HFFc6 (cell line): ENCODE data around the gene SRSF9. TPM values are rescaled to one million over a fixed set of nuclear protein-coding genes. Genes with fewer than 3 reads are reported as not detected.

ENCODE experiments used
- DNase-seq: peaks from one replicate; pipeline ENCODE4 v3.0.0-alpha.2; 2018
- H3K27ac Mint-ChIP-seq: 2 replicates; pipeline ENCODE4 v1.8.0; 2020; ENCODE audit warnings: mild to moderate bottlenecking, mixed read lengths
- H3K27me3 Mint-ChIP-seq: 2 replicates; pipeline ENCODE4 v1.8.0; 2021; ENCODE audit warnings: mild to moderate bottlenecking, moderate library complexity, mixed read lengths; ENCODE audit not compliant: insufficient read depth
- H3K36me3 Mint-ChIP-seq: 2 replicates; pipeline ENCODE4 v1.8.0; 2021; ENCODE audit warnings: low read depth, mixed read lengths
- H3K4me1 Mint-ChIP-seq: 2 replicates; pipeline ENCODE4 v1.8.0; 2020; ENCODE audit warnings: low read depth, mixed read lengths
- H3K4me3 Mint-ChIP-seq: 2 replicates; pipeline ENCODE4 v1.8.0; 2020; ENCODE audit warnings: mild to moderate bottlenecking, moderate library complexity, mixed read lengths
- H3K9me3 Mint-ChIP-seq: 2 replicates; pipeline ENCODE4 v1.8.0; 2020; ENCODE audit warnings: mild to moderate bottlenecking, mixed read lengths
- total RNA-seq, 6 experiments: library from RNA; stranded (reverse); fragmentation: NEBNext Ultra II Directional; extraction: Animal tissue kit (Norgen Biotek cat#: 25700); gene quantifications; 2 replicates in 1 of 6; 3 replicates in 5 of 6; pipeline ENCODE4 v1.2.3, GENCODE V29; 2021
- TF ChIP-seq, protein P1 (sequence below): fragments of 200-600 bp; sonication (generic); IDR thresholded peaks from 2 replicates; pipeline ENCODE4 v1.5.0; 2021; ENCODE audit warnings: antibody characterized with exemption, mild to moderate bottlenecking

The SRSF9 gene
- total RNA-seq, 6 experiments from 2014 or later = 232 to 247 (median 238) TPM

- TF ChIP-seq, protein P1, sequence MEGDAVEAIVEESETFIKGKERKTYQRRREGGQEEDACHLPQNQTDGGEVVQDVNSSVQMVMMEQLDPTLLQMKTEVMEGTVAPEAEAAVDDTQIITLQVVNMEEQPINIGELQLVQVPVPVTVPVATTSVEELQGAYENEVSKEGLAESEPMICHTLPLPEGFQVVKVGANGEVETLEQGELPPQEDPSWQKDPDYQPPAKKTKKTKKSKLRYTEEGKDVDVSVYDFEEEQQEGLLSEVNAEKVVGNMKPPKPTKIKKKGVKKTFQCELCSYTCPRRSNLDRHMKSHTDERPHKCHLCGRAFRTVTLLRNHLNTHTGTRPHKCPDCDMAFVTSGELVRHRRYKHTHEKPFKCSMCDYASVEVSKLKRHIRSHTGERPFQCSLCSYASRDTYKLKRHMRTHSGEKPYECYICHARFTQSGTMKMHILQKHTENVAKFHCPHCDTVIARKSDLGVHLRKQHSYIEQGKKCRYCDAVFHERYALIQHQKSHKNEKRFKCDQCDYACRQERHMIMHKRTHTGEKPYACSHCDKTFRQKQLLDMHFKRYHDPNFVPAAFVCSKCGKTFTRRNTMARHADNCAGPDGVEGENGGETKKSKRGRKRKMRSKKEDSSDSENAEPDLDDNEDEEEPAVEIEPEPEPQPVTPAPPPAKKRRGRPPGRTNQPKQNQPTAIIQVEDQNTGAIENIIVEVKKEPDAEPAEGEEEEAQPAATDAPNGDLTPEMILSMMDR = no peak
- no peaks in the 10 kb centered on the region for H3K4me1 Mint-ChIP-seq
- H3K9me3 Mint-ChIP-seq = no peaks in the 10 kb centered on the region
- no peak overlapping the region for H3K4me3 Mint-ChIP-seq
- no peak overlapping the region for H3K27ac Mint-ChIP-seq
- no peaks in the 10 kb centered on the region for H3K36me3 Mint-ChIP-seq
- H3K27me3 Mint-ChIP-seq = peaks cover 18% of the 10 kb centered on the region
- no peak for DNase-seq
Observed at GRCh38 chr12:120417917-120418580, 51.5 kb downstream of the SRSF9 start.

- DNase-seq = no peak
- Mint-ChIP-seq H3K4me3 (no peak overlapping the region), H3K36me3 (no peaks in the 10 kb centered on the region), H3K27ac (no peak overlapping the region), H3K9me3 (no peaks in the 10 kb centered on the region), H3K4me1 (no peaks in the 10 kb centered on the region), H3K27me3 (peaks cover 18% of the 10 kb centered on the region)
- TF ChIP-seq, protein P1 = no peak
Observed at GRCh38 chr12:120416490-120417216, 52.9 kb downstream of the SRSF9 start.

DNA sequence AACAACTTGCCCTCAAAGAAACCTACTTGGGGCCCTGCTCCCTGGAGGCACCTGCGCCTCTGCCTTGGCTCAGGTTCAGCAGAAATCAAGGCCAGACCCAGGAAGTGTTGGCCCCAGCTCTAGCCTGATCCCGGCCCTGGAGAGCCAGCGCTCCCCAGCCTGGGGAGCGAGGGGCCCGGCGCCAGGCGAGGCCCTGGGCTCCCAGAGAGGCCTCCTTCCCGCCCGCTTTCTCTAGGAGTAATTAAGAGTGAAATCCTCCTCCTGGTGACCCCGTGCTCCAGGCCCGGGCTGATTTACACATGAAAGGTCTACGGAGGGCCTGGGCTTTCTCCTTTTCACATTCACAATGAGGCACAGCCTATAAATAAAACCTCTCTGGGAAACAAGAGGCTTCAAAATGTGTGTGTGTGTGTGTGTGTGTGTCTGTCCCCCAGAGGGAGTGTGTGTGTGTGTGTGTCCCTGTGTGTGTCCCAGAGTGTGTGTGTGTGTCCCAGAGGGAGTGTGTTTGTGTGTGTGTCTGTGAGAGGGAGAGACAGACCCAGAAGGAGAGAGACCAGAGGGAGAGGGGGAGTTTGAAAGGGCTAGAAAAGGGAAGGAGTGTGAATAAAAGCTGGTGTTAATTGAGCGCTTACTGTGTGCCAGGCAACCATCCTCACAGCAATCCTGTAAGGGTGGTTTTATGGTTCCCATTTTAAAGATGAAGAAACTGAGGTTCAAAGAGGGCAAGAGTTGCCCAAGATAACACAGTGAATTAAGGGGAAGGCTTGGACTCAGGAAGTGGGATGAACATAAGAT lies 55.5 kb downstream of the SRSF9 start:
- no peak overlapping the region for H3K27ac Mint-ChIP-seq
- no peak for DNase-seq
- H3K27me3 Mint-ChIP-seq = peaks cover 15% of the 10 kb centered on the region
- no peaks in the 10 kb centered on the region for H3K4me1 Mint-ChIP-seq
- TF ChIP-seq, protein P1 = no peak
- H3K4me3 Mint-ChIP-seq = no peak overlapping the region
- H3K9me3 Mint-ChIP-seq = no peaks in the 10 kb centered on the region
- no peaks in the 10 kb centered on the region for H3K36me3 Mint-ChIP-seq

- DNase-seq = no peak
- Mint-ChIP-seq H3K27ac (no peak overlapping the region), H3K27me3 (peaks cover 6% of the 10 kb centered on the region), H3K4me3 (no peak overlapping the region), H3K4me1 (no peaks in the 10 kb centered on the region), H3K9me3 (no peaks in the 10 kb centered on the region), H3K36me3 (no peaks in the 10 kb centered on the region)
- TF ChIP-seq, protein P1 = no peak
Observed at GRCh38 chr12:120412421-120412820, 57.1 kb downstream of the SRSF9 start.

Other genes with a start within 250 kb of the SRSF9 start
- 100 to 1,000 TPM; 219 to 290 (median 253) TPM for gene PXN, start 204.0 kb downstream of the SRSF9 start, total RNA-seq
- 1,000 to 10,000 TPM in 5 of 6 experiments, 100 to 1,000 TPM in 1; 743 to 2,047 (median 1,452) TPM for gene RNU4-2, start 177.8 kb downstream of the SRSF9 start, total RNA-seq
- gene RNU4-1, start 176.5 kb downstream of the SRSF9 start, total RNA-seq = 1,000 to 10,000 TPM in 4 of 6 experiments, 100 to 1,000 TPM in 2; 766 to 1,512 (median 1,200) TPM
- 1 to 10 TPM in 3 of 6 experiments, under 1 TPM in 3; 0.84 to 2.1 (median 1.1) TPM for gene SIRT4, start 167.4 kb downstream of the SRSF9 start, total RNA-seq
- gene PLA2G1B, start 142.0 kb downstream of the SRSF9 start, total RNA-seq = not detected
- gene MSI1, start 100.6 kb downstream of the SRSF9 start, total RNA-seq = not detected
- gene COX6A1, start 31.6 kb downstream of the SRSF9 start, total RNA-seq = 100 to 1,000 TPM; 356 to 391 (median 373) TPM
- gene TRIAP1, start 23.4 kb downstream of the SRSF9 start, total RNA-seq = 10 to 100 TPM; 37.9 to 49.0 (median 41.6) TPM
- 10 to 100 TPM; 16.3 to 30.9 (median 24.0) TPM for gene GATC, start 23.3 kb downstream of the SRSF9 start, total RNA-seq
- 100 to 1,000 TPM; 530 to 650 (median 609) TPM for gene DYNLL1, start 26.4 kb upstream of the SRSF9 start, total RNA-seq
- gene COQ5, start 59.4 kb upstream of the SRSF9 start, total RNA-seq = 10 to 100 TPM; 26.0 to 30.7 (median 27.4) TPM
- gene RNF10, start 64.6 kb upstream of the SRSF9 start, total RNA-seq = 100 to 1,000 TPM; 145 to 203 (median 158) TPM
- gene POP5, start 111.7 kb upstream of the SRSF9 start, total RNA-seq = 10 to 100 TPM; 56.5 to 63.4 (median 60.6) TPM
- 1 to 10 TPM in 4 of 6 experiments, under 1 TPM in 2; 0.09 to 2.2 (median 1.4) TPM for gene CABP1, start 170.9 kb upstream of the SRSF9 start, total RNA-seq
- gene MLEC, start 217.4 kb upstream of the SRSF9 start, total RNA-seq = 100 to 1,000 TPM; 195 to 241 (median 209) TPM
- 10 to 100 TPM; 32.9 to 39.5 (median 34.4) TPM for gene UNC119B, start 240.7 kb upstream of the SRSF9 start, total RNA-seq